Trophoblast cell (in vitro differentiated cells and primary cell): ENCODE data around the gene POU3F3.

ENCODE experiments used
- DNase-seq, 2 donors: peaks; one replicate each; pipeline ENCODE4 v3.0.0-alpha.2; 2016
- H2AFZ ChIP-seq: 2 replicates; pipeline ENCODE4 v1.6.1; 2013; ENCODE audit warnings: low read length, moderate library complexity, mild to moderate bottlenecking; ENCODE audit not compliant: insufficient read depth, poor library complexity
- H2AK5ac ChIP-seq: 2 replicates; pipeline ENCODE4 v1.6.1; 2013; ENCODE audit warnings: mild to moderate bottlenecking, low read length
- H2BK120ac ChIP-seq: 2 replicates; pipeline ENCODE4 v1.6.1; 2013; ENCODE audit warnings: low read length, mild to moderate bottlenecking, moderate library complexity; ENCODE audit not compliant: insufficient read depth, poor library complexity
- H2BK12ac ChIP-seq: 2 replicates; pipeline ENCODE4 v1.6.1; 2013; ENCODE audit warnings: mild to moderate bottlenecking, low read length, moderate library complexity
- H2BK5ac ChIP-seq: 2 replicates; pipeline ENCODE4 v1.6.1; 2013; ENCODE audit warnings: low read length, low read depth, moderate library complexity, mild to moderate bottlenecking; ENCODE audit not compliant: poor library complexity
- H3K14ac ChIP-seq: 2 replicates; pipeline ENCODE4 v1.6.1; 2013; ENCODE audit warnings: mild to moderate bottlenecking, low read length
- H3K18ac ChIP-seq: 2 replicates; pipeline ENCODE4 v1.6.1; 2013; ENCODE audit warnings: mild to moderate bottlenecking, low read length
- H3K23ac ChIP-seq: 2 replicates; pipeline ENCODE4 v1.6.1; 2013; ENCODE audit warnings: low read length
- H3K27ac ChIP-seq: 2 replicates; pipeline ENCODE4 v1.5.1; 2013; ENCODE audit warnings: low read depth, mild to moderate bottlenecking, inconsistent platforms, low read length, moderate library complexity
- H3K27me3 ChIP-seq: 2 replicates; pipeline ENCODE4 v1.6.1; 2013; ENCODE audit warnings: inconsistent platforms, mild to moderate bottlenecking, low read length, moderate library complexity; ENCODE audit not compliant: insufficient read depth
- H3K36me3 ChIP-seq, 2 experiments: 1 replicate in 1 of 2; 2 replicates in 1 of 2; pipeline ENCODE4 v1.6.1; 2013; ENCODE audit warnings: low read length in 2 of 2, mild to moderate bottlenecking in 2 of 2, moderate library complexity in 1 of 2; ENCODE audit not compliant: insufficient read depth in 2 of 2, control insufficient read depth in 1 of 2
- H3K4ac ChIP-seq: 2 replicates; pipeline ENCODE4 v1.6.1; 2013; ENCODE audit warnings: low read depth, mild to moderate bottlenecking, low read length, moderate library complexity
- H3K4me1 ChIP-seq, 2 experiments: 1 replicate in 1 of 2; 2 replicates in 1 of 2; pipeline ENCODE4 v1.6.1; 2013; ENCODE audit warnings: low read length in 2 of 2, mild to moderate bottlenecking in 2 of 2, moderate library complexity in 1 of 2; ENCODE audit not compliant: insufficient read depth in 2 of 2, control insufficient read depth in 1 of 2
- H3K4me2 ChIP-seq: 2 replicates; pipeline ENCODE4 v1.6.1; 2013; ENCODE audit warnings: inconsistent platforms, mild to moderate bottlenecking, low read length, moderate library complexity
- H3K4me3 ChIP-seq: 2 replicates; pipeline ENCODE4 v1.5.1; 2013; ENCODE audit warnings: mild to moderate bottlenecking, low read depth, low read length, inconsistent platforms
- H3K79me1 ChIP-seq: one replicate; pipeline ENCODE4 v1.6.1; 2013; ENCODE audit warnings: low read length
- H3K79me2 ChIP-seq: 2 replicates; pipeline ENCODE4 v1.6.1; 2013; ENCODE audit warnings: low read length, mild to moderate bottlenecking; ENCODE audit not compliant: control insufficient read depth, insufficient read depth, poor library complexity
- H3K9ac ChIP-seq: 2 replicates; pipeline ENCODE4 v1.6.1; 2013; ENCODE audit warnings: mild to moderate bottlenecking, low read length
- H3K9me3 ChIP-seq: 2 replicates; pipeline ENCODE4 v1.6.1; 2013; ENCODE audit warnings: low read depth, mild to moderate bottlenecking, control low read depth, inconsistent platforms, low read length; ENCODE audit not compliant: insufficient read depth
- H4K12ac ChIP-seq: 2 replicates; pipeline ENCODE4 v1.6.1; 2013; ENCODE audit warnings: low read depth, mild to moderate bottlenecking, low read length, moderate library complexity
- H4K8ac ChIP-seq: 2 replicates; pipeline ENCODE4 v1.6.1; 2013; ENCODE audit warnings: low read depth, mild to moderate bottlenecking, low read length, moderate library complexity
- H4K91ac ChIP-seq: one replicate; pipeline ENCODE4 v1.6.1; 2013; ENCODE audit warnings: low read depth, mild to moderate bottlenecking, low read length, moderate library complexity
- WGBS: extraction: QIAGEN DNeasy Blood & Tissue Kit; methylation state at CpG from one replicate; pipeline ENCODE4 v1.1.7; 2013; ENCODE audit warnings: missing lambda C conversion rate; ENCODE audit not compliant: insufficient read length, insufficient coverage; ENCODE audit errors: extremely low coverage; 5-methylcytosine and 5-hydroxymethylcytosine counted together

POU3F3 gene

DNA sequence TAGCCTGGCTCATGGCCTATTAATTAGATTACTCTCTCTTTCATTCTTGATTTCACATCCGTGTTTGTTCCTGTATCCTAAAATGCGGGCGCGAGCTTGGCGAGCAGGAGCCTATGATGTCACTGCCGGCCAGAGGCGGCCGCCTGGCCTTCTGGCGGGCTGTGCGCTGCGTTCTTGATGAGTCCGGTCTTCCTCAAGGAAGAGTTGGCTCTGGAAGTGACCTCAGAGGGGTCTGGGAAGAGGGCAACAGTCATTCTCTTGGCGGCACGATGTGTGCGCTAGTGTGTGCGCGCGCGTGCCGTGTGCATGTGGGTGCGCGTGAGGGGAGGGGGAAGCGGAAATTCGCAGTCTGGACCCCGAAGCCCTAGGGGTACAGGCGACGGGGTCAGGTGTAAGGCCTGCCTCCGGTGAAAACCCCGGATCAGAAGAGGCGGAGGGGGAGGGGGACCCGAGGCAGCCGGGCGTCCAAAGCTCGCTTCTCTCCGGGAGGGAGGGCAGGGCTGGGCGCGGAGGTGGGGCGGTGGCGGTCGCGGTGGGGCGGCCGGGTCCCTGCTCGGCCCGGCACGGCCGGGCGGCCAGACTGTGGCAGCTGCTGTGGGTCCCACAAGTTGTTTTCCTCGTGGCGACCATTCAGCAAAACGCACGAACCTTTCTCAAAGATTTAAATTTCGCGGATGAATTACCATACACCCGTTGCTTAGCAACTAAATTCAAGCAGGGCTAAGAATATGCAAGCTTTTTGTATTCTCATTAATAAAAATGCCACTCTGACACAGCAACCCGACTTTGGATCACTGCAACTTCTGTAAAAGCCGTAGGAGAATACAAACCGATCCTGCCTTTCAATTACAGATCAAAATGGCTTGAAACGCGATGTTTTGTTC, 8.4 kb downstream of the POU3F3 start:
- Histone ChIP-seq H3K4me3 (peak overlapping the region; percentile 55), H3K23ac (no peak overlapping the region), H3K4me1 (peaks cover 3 to 4% of the 10 kb centered on the region in 2 experiments), H3K36me3 (no peaks in the 10 kb centered on the region), H3K9ac (no peak overlapping the region), H3K27ac (no peak overlapping the region), H3K79me2 (no peaks in the 10 kb centered on the region), H3K79me1 (no peaks in the 10 kb centered on the region), H2AFZ (peak overlapping the region; percentile 20), H4K91ac (no peak overlapping the region), H2BK5ac (no peak overlapping the region), H3K4me2 (peak overlapping the region; percentile 86), H3K18ac (no peak overlapping the region), H3K27me3 (peaks cover 77% of the 10 kb centered on the region), H4K12ac (no peak overlapping the region), H3K14ac (no peak overlapping the region), H4K8ac (no peak overlapping the region), H3K4ac (no peak overlapping the region), H2BK120ac (no peak overlapping the region), H2AK5ac (no peak overlapping the region), H3K9me3 (peaks cover 3% of the 10 kb centered on the region), H2BK12ac (no peak overlapping the region)
- WGBS: no CpG with 5 or more reads among the region's 60 CpGs
- peak; percentile 9 to 16 for DNase-seq

DNA sequence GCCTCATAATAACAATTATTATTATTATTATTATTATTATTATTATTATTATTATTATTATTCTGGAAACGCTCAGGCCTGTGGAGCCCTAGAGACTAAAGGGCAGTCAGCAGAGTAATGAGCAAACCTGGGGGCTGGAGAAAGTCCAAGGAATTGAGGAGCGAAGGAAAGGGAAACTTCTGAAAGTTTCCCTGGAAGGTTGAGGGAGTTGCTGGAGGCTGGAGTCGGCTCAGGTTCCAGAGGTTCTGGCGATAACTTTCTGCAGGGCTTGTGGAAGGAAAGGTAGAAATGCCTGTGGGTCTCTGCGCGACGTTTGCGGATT, 9.2 kb downstream of the POU3F3 start:
- H2BK120ac ChIP-seq: no peak overlapping the region
- no peak overlapping the region for H3K4me2 ChIP-seq
- DNase-seq: no peak
- no peak overlapping the region for H3K14ac ChIP-seq
- H3K4ac ChIP-seq: no peak overlapping the region
- no peaks in the 10 kb centered on the region for H3K79me1 ChIP-seq
- WGBS: no CpG with 5 or more reads among the region's 8 CpGs
- H2BK5ac ChIP-seq: no peak overlapping the region
- no peaks in the 10 kb centered on the region for H3K79me2 ChIP-seq
- H3K36me3 ChIP-seq: no peaks in the 10 kb centered on the region
- H3K9ac ChIP-seq: no peak overlapping the region
- H3K27me3 ChIP-seq: peaks cover 78% of the 10 kb centered on the region
- H3K9me3 ChIP-seq: peaks cover 5% of the 10 kb centered on the region
- H3K4me3 ChIP-seq: no peak overlapping the region
- no peak overlapping the region for H4K12ac ChIP-seq
- no peak overlapping the region for H2AFZ ChIP-seq
- H2AK5ac ChIP-seq: no peak overlapping the region
- no peak overlapping the region for H4K91ac ChIP-seq
- H3K4me1 ChIP-seq: peaks cover 3 to 4% of the 10 kb centered on the region in 2 experiments
- no peak overlapping the region for H4K8ac ChIP-seq
- no peak overlapping the region for H3K18ac ChIP-seq
- H3K27ac ChIP-seq: no peak overlapping the region
- no peak overlapping the region for H2BK12ac ChIP-seq
- no peak overlapping the region for H3K23ac ChIP-seq

- Histone ChIP-seq H3K18ac (no peak overlapping the region), H4K8ac (no peak overlapping the region), H4K91ac (no peak overlapping the region), H3K9me3 (peaks cover 10% of the 10 kb centered on the region), H4K12ac (no peak overlapping the region), H2BK120ac (no peak overlapping the region), H3K4ac (no peak overlapping the region), H3K27ac (no peak overlapping the region), H2AK5ac (no peak overlapping the region), H3K14ac (no peak overlapping the region), H2BK12ac (no peak overlapping the region), H3K27me3 (peaks cover 81% of the 10 kb centered on the region), H3K23ac (no peak overlapping the region), H3K4me2 (no peak overlapping the region), H3K9ac (no peak overlapping the region), H3K4me1 (peaks cover 3 to 4% of the 10 kb centered on the region in 2 experiments), H3K79me2 (no peaks in the 10 kb centered on the region), H2BK5ac (no peak overlapping the region), H3K4me3 (no peak overlapping the region), H2AFZ (no peak overlapping the region), H3K36me3 (no peaks in the 10 kb centered on the region), H3K79me1 (no peaks in the 10 kb centered on the region)
- no peak for DNase-seq
- no CpG with 5 or more reads among the region's 60 CpGs for WGBS
Observed at GRCh38 chr2:104863468-104864279, 9.8 kb downstream of the POU3F3 start.

DNA sequence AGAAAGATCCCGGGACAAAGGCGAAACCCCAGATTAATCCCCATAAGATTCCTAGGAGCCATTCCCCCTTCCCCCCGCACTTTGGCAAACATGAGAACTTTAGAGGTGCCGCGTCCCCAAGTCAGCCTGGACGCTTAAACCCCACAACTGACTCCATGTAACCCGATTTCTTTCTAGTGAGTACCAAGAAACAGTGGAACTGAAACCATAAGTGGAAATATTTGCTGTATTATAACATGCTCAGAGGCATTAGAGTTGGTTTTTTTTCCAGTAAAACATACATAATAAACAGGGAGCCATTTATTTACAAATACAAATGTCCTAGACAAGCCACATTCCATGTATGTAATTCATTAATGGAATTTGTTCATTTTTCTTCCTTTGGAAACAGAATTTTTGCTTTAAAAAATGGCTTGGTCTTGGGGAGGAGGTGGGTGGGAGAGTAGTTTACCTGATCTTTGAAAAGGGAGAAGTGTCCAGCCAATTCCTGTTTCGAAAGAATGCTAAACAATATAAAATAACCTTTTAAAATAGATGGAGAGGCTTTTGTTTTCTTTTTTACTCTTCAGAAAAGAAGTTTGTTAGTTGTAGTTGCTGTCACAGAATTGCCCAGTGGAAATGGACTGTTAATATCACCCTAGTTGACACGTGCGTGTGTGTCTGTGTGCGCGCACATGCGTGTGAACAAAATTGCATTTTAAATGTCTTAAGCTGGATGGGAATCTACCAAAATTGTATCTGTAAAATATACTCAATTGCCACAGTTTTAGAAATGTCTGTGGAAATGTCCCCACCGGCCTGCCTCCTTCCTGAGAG, 10.6 kb downstream of the POU3F3 start:
- H3K18ac ChIP-seq: no peak overlapping the region
- DNase-seq: no peak
- no peak overlapping the region for H4K8ac ChIP-seq
- no peak overlapping the region for H2AFZ ChIP-seq
- no peaks in the 10 kb centered on the region for H3K36me3 ChIP-seq
- no peak overlapping the region for H3K4ac ChIP-seq
- H3K9me3 ChIP-seq: peaks cover 10% of the 10 kb centered on the region
- WGBS: no CpG with 5 or more reads among the region's 14 CpGs
- H3K79me2 ChIP-seq: no peaks in the 10 kb centered on the region
- no peak overlapping the region for H2BK120ac ChIP-seq
- H3K4me1 ChIP-seq: peaks cover 3 to 4% of the 10 kb centered on the region in 2 experiments
- H3K4me2 ChIP-seq: no peak overlapping the region
- no peak overlapping the region for H4K91ac ChIP-seq
- H2BK5ac ChIP-seq: no peak overlapping the region
- no peak overlapping the region for H4K12ac ChIP-seq
- H3K23ac ChIP-seq: no peak overlapping the region
- H3K79me1 ChIP-seq: no peaks in the 10 kb centered on the region
- H3K4me3 ChIP-seq: no peak overlapping the region
- no peak overlapping the region for H2AK5ac ChIP-seq
- no peak overlapping the region for H3K9ac ChIP-seq
- no peak overlapping the region for H3K14ac ChIP-seq
- H2BK12ac ChIP-seq: no peak overlapping the region
- H3K27ac ChIP-seq: no peak overlapping the region
- peaks cover 81% of the 10 kb centered on the region for H3K27me3 ChIP-seq
